Sigmoid colon (tissue), 4 donors: ENCODE measurements around the gene PAFAH1B2.

Source experiments
- EP300 ChIP-seq, 4 donors: sonication (generic); formaldehyde crosslinking; IDR thresholded peaks; one replicate each; pipeline ENCODE4 v1.6.1; 2017; ENCODE audit warnings: antibody characterized with exemption in 4 of 4
- POLR2AphosphoS5 ChIP-seq, 4 donors: sonication (generic); formaldehyde crosslinking; IDR thresholded peaks; one replicate each; pipeline ENCODE4 v1.6.1; 2017; ENCODE audit warnings: antibody characterized with exemption in 4 of 4
- TF ChIP-seq, protein P1 (sequence below), 4 experiments: fragments of 450-650 bp in 3 of 4; fragments of 200-600 bp in 1 of 4; IDR thresholded peaks; one replicate each; pipeline ENCODE4 v1.5.1; 2016 to 2019; ENCODE audit warnings: antibody characterized with exemption in 4 of 4, mild to moderate bottlenecking in 3 of 4, moderate library complexity in 2 of 4

DNA sequence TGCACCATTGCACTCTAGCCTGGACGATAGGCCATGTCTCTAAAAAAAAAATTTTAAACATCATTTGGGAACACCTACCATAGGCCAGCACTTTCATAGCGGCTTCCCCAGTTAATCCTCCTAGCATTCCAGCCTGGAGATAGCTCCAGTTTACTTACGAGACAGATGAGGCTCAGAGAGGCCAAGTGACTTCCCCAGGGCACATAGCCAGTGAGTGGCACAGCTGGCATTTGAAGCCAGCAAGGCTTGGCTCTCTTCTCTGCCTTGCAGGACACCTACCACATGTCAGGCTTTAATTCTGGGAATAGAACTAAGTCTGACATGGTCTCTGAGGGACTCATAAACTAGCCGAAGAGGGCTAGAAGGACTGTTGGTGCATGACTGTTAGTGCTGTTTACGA is 50.2 kb downstream of the PAFAH1B2 start:
- TF ChIP-seq POLR2AphosphoS5 (IDR thresholded peaks at IDR 0.05) (peak in 1 of 4 donors; percentile 10), EP300 (IDR thresholded peaks at IDR 0.05) (no peak)
- TF ChIP-seq, protein P1, sequence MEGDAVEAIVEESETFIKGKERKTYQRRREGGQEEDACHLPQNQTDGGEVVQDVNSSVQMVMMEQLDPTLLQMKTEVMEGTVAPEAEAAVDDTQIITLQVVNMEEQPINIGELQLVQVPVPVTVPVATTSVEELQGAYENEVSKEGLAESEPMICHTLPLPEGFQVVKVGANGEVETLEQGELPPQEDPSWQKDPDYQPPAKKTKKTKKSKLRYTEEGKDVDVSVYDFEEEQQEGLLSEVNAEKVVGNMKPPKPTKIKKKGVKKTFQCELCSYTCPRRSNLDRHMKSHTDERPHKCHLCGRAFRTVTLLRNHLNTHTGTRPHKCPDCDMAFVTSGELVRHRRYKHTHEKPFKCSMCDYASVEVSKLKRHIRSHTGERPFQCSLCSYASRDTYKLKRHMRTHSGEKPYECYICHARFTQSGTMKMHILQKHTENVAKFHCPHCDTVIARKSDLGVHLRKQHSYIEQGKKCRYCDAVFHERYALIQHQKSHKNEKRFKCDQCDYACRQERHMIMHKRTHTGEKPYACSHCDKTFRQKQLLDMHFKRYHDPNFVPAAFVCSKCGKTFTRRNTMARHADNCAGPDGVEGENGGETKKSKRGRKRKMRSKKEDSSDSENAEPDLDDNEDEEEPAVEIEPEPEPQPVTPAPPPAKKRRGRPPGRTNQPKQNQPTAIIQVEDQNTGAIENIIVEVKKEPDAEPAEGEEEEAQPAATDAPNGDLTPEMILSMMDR (IDR thresholded peaks at IDR 0.05): no peak
